HEK293 (cell line): ENCODE results near the gene BRPF1.
A peak's percentile ranks its signal among the peaks of the same experiment; 100 is the strongest.

Experiments used
- HOXC10 ChIP-seq: sonication (generic); formaldehyde crosslinking; IDR thresholded peaks from 2 replicates; pipeline ENCODE4 v1.8.1; 2023; ENCODE audit warnings: mild to moderate bottlenecking, missing genetic modification reagents
- KLF10 ChIP-seq: fragments of 450-650 bp; IDR thresholded peaks from 2 replicates; pipeline ENCODE4 v1.5.1; 2018; ENCODE audit warnings: missing biosample characterization, mild to moderate bottlenecking, missing genetic modification characterization
- SP2 ChIP-seq: fragments of 450-650 bp; formaldehyde crosslinking; IDR thresholded peaks from 2 replicates; pipeline ENCODE4 v1.5.1; 2016; ENCODE audit warnings: missing biosample characterization, missing genetic modification characterization
- ZFHX2 ChIP-seq: fragments of 450-650 bp; formaldehyde crosslinking; conservative IDR thresholded peaks from 2 replicates; pipeline ENCODE4 v1.5.1; 2016; ENCODE audit warnings: missing biosample characterization, missing genetic modification characterization
- ZNF146 ChIP-seq: fragments of 450-650 bp; formaldehyde crosslinking; IDR thresholded peaks from 2 replicates; pipeline ENCODE4 v1.5.1; 2016; ENCODE audit warnings: missing biosample characterization, missing genetic modification characterization
- ZNF169 ChIP-seq: fragments of 450-650 bp; formaldehyde crosslinking; IDR thresholded peaks from 2 replicates; pipeline ENCODE4 v1.5.1; 2016; ENCODE audit warnings: missing biosample characterization, missing genetic modification characterization
- ZNF221 ChIP-seq: fragments of 450-650 bp; formaldehyde crosslinking; IDR thresholded peaks from 2 replicates; pipeline ENCODE4 v1.5.1; 2017; ENCODE audit warnings: missing biosample characterization, missing genetic modification characterization, borderline replicate concordance
- ZNF23 ChIP-seq: fragments of 450-650 bp; formaldehyde crosslinking; IDR thresholded peaks from 2 replicates; pipeline ENCODE4 v1.5.1; 2016; ENCODE audit warnings: missing biosample characterization, missing genetic modification characterization, borderline replicate concordance
- ZNF341 ChIP-seq: fragments of 450-650 bp; formaldehyde crosslinking; IDR thresholded peaks from 2 replicates; pipeline ENCODE4; 2016; ENCODE audit warnings: low read depth, missing biosample characterization, missing genetic modification characterization
- ZNF555 ChIP-seq: fragments of 450-650 bp; formaldehyde crosslinking; conservative IDR thresholded peaks from 2 replicates; pipeline ENCODE4 v1.5.1; 2017; ENCODE audit warnings: missing biosample characterization, mild to moderate bottlenecking, missing genetic modification characterization, inconsistent platforms
- ZNF670 ChIP-seq: fragments of 450-650 bp; formaldehyde crosslinking; IDR thresholded peaks from 2 replicates; pipeline ENCODE4 v1.5.1; 2016; ENCODE audit warnings: missing biosample characterization, missing genetic modification characterization, low read depth
- ZNF707 ChIP-seq: fragments of 450-650 bp; formaldehyde crosslinking; IDR thresholded peaks from 2 replicates; pipeline ENCODE4 v1.5.1; 2016; ENCODE audit warnings: missing biosample characterization, missing genetic modification characterization
- ZNF76 ChIP-seq: fragments of 450-650 bp; formaldehyde crosslinking; IDR thresholded peaks from 2 replicates; pipeline ENCODE4; 2016; ENCODE audit warnings: low read depth, missing biosample characterization, missing genetic modification characterization, borderline replicate concordance
- ZNF785 ChIP-seq: fragments of 450-650 bp; formaldehyde crosslinking; IDR thresholded peaks from 2 replicates; pipeline ENCODE4 v1.5.1; 2016; ENCODE audit warnings: missing biosample characterization, missing genetic modification characterization
- ZSCAN30 ChIP-seq: fragments of 450-650 bp; IDR thresholded peaks from 2 replicates; pipeline ENCODE4 v1.5.1; 2018; ENCODE audit warnings: missing biosample characterization, mild to moderate bottlenecking, missing genetic modification characterization, moderate library complexity
- ZXDB ChIP-seq: fragments of 450-650 bp; formaldehyde crosslinking; IDR thresholded peaks from 2 replicates; pipeline ENCODE4 v1.5.1; 2016; ENCODE audit warnings: missing biosample characterization, missing genetic modification characterization
- TF ChIP-seq, protein P1 (sequence below): fragments of 450-650 bp; formaldehyde crosslinking; IDR thresholded peaks from 2 replicates; pipeline ENCODE4 v1.5.1; 2016; ENCODE audit warnings: missing biosample characterization, missing genetic modification characterization
- TF ChIP-seq, protein P2 (sequence below): fragments of 450-650 bp; formaldehyde crosslinking; IDR thresholded peaks from 2 replicates; pipeline ENCODE4 v1.5.1; 2017; ENCODE audit warnings: missing biosample characterization, missing genetic modification characterization
- TF ChIP-seq, protein P3 (sequence below): fragments of 450-650 bp; IDR thresholded peaks from 2 replicates; pipeline ENCODE4 v1.5.1; 2018; ENCODE audit warnings: missing biosample characterization, mild to moderate bottlenecking, missing genetic modification characterization
- TF ChIP-seq, protein P4 (sequence below): fragments of 450-650 bp; IDR thresholded peaks from 2 replicates; pipeline ENCODE4 v1.5.1; 2018; ENCODE audit warnings: missing biosample characterization, missing genetic modification characterization
- TF ChIP-seq, protein P5 (sequence below): fragments of 450-650 bp; formaldehyde crosslinking; IDR thresholded peaks from 2 replicates; pipeline ENCODE4 v1.5.1; 2017; ENCODE audit warnings: missing biosample characterization, missing genetic modification characterization
- TF ChIP-seq, protein P6 (sequence below): fragments of 450-650 bp; formaldehyde crosslinking; IDR thresholded peaks from 2 replicates; pipeline ENCODE4 v1.5.1; 2016; ENCODE audit warnings: missing biosample characterization, missing genetic modification characterization
- TF ChIP-seq, protein P7 (sequence below): fragments of 450-650 bp; formaldehyde crosslinking; IDR thresholded peaks from 2 replicates; pipeline ENCODE4 v1.5.1; 2016; ENCODE audit warnings: missing biosample characterization, missing genetic modification characterization
- TF ChIP-seq, protein P8 (sequence below): sonication (generic); formaldehyde crosslinking; IDR thresholded peaks from 2 replicates; pipeline ENCODE4 v1.8.1; 2022; ENCODE audit warnings: mild to moderate bottlenecking, moderate library complexity, missing genetic modification reagents
- TF ChIP-seq, protein P9 (sequence below): fragments of 450-650 bp; formaldehyde crosslinking; IDR thresholded peaks from 2 replicates; pipeline ENCODE4 v1.5.1; 2016; ENCODE audit warnings: missing biosample characterization, missing genetic modification characterization, borderline replicate concordance

BRPF1 gene

DNA sequence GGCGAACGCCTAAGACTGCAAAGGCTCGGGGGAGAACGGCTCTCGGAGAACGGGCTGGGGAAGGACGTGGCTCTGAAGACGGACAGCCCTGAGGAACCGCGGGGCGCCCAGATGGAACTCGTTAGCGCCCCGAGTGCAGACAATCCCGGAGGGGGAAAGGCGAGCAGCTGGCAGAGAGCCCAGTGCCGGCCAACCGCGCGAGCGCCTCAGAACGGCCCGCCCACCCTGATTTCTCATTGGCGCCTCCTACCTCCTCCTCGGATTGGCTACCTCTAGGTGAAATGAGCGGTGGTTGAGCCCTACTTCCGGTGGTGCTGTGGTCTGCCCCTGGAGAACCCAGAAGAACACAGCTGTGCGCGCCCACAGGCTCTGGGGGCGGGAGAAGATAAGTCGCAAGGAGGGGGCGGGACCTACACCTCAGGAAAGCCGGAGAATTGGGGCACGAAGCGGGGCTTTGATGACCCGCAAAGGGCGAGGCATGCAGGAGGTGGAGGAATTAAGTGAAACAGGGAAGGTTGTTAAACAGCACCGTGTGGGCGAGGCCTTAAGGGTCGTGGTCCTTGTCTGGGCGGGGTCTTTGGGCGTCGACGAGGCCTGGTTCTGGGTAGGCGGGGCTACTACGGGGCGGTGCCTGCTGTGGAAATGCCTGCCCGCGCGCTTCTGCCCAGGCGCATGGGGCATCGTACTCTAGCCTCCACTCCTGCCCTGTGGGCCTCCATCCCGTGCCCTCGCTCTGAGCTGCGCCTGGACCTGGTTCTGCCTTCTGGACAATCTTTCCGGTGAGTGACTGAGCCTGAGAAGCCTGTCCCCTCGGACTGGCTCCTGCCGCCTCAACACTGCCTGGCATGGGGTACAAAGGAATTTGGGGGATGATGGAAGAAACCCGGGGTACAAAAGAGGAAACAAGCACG lies 18.4 kb downstream of the BRPF1 start, which contains the start of gene OGG1 (continued):
- TF ChIP-seq ZXDB, result peak; percentile 100
- no peak for TF ChIP-seq ZNF670 (tag by site-specific recombination)
- TF ChIP-seq, protein P1, sequence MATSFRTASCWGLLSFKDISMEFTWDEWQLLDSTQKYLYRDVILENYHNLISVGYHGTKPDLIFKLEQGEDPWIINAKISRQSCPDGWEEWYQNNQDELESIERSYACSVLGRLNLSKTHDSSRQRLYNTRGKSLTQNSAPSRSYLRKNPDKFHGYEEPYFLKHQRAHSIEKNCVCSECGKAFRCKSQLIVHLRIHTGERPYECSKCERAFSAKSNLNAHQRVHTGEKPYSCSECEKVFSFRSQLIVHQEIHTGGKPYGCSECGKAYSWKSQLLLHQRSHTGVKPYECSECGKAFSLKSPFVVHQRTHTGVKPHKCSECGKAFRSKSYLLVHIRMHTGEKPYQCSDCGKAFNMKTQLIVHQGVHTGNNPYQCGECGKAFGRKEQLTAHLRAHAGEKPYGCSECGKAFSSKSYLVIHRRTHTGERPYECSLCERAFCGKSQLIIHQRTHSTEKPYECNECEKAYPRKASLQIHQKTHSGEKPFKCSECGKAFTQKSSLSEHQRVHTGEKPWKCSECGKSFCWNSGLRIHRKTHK (tag by site-specific recombination), result no peak
- TF ChIP-seq ZNF146, result no peak
- no peak for TF ChIP-seq ZNF169 (tag by site-specific recombination)
- TF ChIP-seq ZFHX2 (tag by site-specific recombination), result peak; percentile 99
- TF ChIP-seq, protein P2, sequence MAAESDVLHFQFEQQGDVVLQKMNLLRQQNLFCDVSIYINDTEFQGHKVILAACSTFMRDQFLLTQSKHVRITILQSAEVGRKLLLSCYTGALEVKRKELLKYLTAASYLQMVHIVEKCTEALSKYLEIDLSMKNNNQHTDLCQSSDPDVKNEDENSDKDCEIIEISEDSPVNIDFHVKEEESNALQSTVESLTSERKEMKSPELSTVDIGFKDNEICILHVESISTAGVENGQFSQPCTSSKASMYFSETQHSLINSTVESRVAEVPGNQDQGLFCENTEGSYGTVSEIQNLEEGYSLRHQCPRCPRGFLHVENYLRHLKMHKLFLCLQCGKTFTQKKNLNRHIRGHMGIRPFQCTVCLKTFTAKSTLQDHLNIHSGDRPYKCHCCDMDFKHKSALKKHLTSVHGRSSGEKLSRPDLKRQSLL, result peak; percentile 69
- TF ChIP-seq, protein P3, sequence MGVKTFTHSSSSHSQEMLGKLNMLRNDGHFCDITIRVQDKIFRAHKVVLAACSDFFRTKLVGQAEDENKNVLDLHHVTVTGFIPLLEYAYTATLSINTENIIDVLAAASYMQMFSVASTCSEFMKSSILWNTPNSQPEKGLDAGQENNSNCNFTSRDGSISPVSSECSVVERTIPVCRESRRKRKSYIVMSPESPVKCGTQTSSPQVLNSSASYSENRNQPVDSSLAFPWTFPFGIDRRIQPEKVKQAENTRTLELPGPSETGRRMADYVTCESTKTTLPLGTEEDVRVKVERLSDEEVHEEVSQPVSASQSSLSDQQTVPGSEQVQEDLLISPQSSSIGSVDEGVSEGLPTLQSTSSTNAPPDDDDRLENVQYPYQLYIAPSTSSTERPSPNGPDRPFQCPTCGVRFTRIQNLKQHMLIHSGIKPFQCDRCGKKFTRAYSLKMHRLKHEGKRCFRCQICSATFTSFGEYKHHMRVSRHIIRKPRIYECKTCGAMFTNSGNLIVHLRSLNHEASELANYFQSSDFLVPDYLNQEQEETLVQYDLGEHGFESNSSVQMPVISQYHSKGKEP (tag by site-specific recombination), result no peak
- no peak for TF ChIP-seq ZNF707 (tag by site-specific recombination)
- TF ChIP-seq ZSCAN30 (tag by site-specific recombination), result peak; percentile 56; the same call in 1 of the 2 replicates
- TF ChIP-seq, protein P4, sequence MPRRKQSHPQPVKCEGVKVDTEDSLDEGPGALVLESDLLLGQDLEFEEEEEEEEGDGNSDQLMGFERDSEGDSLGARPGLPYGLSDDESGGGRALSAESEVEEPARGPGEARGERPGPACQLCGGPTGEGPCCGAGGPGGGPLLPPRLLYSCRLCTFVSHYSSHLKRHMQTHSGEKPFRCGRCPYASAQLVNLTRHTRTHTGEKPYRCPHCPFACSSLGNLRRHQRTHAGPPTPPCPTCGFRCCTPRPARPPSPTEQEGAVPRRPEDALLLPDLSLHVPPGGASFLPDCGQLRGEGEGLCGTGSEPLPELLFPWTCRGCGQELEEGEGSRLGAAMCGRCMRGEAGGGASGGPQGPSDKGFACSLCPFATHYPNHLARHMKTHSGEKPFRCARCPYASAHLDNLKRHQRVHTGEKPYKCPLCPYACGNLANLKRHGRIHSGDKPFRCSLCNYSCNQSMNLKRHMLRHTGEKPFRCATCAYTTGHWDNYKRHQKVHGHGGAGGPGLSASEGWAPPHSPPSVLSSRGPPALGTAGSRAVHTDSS (tag by site-specific recombination), result no peak
- TF ChIP-seq ZNF23 (tag by site-specific recombination), result no peak
- TF ChIP-seq, protein P5, sequence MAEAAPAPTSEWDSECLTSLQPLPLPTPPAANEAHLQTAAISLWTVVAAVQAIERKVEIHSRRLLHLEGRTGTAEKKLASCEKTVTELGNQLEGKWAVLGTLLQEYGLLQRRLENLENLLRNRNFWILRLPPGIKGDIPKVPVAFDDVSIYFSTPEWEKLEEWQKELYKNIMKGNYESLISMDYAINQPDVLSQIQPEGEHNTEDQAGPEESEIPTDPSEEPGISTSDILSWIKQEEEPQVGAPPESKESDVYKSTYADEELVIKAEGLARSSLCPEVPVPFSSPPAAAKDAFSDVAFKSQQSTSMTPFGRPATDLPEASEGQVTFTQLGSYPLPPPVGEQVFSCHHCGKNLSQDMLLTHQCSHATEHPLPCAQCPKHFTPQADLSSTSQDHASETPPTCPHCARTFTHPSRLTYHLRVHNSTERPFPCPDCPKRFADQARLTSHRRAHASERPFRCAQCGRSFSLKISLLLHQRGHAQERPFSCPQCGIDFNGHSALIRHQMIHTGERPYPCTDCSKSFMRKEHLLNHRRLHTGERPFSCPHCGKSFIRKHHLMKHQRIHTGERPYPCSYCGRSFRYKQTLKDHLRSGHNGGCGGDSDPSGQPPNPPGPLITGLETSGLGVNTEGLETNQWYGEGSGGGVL (tag by site-specific recombination), result peak; percentile 91
- no peak for TF ChIP-seq ZNF221 (tag by site-specific recombination)
- TF ChIP-seq, protein P6, sequence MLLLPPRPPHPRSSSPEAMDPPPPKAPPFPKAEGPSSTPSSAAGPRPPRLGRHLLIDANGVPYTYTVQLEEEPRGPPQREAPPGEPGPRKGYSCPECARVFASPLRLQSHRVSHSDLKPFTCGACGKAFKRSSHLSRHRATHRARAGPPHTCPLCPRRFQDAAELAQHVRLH (tag by site-specific recombination), result peak; percentile 97
- TF ChIP-seq, protein P7, sequence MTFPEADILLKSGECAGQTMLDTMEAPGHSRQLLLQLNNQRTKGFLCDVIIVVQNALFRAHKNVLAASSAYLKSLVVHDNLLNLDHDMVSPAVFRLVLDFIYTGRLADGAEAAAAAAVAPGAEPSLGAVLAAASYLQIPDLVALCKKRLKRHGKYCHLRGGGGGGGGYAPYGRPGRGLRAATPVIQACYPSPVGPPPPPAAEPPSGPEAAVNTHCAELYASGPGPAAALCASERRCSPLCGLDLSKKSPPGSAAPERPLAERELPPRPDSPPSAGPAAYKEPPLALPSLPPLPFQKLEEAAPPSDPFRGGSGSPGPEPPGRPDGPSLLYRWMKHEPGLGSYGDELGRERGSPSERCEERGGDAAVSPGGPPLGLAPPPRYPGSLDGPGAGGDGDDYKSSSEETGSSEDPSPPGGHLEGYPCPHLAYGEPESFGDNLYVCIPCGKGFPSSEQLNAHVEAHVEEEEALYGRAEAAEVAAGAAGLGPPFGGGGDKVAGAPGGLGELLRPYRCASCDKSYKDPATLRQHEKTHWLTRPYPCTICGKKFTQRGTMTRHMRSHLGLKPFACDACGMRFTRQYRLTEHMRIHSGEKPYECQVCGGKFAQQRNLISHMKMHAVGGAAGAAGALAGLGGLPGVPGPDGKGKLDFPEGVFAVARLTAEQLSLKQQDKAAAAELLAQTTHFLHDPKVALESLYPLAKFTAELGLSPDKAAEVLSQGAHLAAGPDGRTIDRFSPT (tag by site-specific recombination), result peak; percentile 94
- TF ChIP-seq, protein P8, sequence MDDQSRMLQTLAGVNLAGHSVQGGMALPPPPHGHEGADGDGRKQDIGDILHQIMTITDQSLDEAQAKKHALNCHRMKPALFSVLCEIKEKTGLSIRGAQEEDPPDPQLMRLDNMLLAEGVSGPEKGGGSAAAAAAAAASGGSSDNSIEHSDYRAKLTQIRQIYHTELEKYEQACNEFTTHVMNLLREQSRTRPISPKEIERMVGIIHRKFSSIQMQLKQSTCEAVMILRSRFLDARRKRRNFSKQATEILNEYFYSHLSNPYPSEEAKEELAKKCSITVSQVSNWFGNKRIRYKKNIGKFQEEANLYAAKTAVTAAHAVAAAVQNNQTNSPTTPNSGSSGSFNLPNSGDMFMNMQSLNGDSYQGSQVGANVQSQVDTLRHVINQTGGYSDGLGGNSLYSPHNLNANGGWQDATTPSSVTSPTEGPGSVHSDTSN, result no peak
- TF ChIP-seq, protein P9, sequence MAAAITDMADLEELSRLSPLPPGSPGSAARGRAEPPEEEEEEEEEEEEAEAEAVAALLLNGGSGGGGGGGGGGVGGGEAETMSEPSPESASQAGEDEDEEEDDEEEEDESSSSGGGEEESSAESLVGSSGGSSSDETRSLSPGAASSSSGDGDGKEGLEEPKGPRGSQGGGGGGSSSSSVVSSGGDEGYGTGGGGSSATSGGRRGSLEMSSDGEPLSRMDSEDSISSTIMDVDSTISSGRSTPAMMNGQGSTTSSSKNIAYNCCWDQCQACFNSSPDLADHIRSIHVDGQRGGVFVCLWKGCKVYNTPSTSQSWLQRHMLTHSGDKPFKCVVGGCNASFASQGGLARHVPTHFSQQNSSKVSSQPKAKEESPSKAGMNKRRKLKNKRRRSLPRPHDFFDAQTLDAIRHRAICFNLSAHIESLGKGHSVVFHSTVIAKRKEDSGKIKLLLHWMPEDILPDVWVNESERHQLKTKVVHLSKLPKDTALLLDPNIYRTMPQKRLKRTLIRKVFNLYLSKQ (tag by site-specific recombination), result no peak
- no peak for TF ChIP-seq HOXC10 (CRISPR knock-in tag)
- peak; percentile 95 for TF ChIP-seq ZNF341 (tag by site-specific recombination)
- no peak for TF ChIP-seq ZNF555 (tag by site-specific recombination)
- no peak for TF ChIP-seq ZNF785 (tag by site-specific recombination)
- peak; percentile 97 for TF ChIP-seq SP2 (tag by site-specific recombination)
- peak; percentile 28; the same call in 1 of the 2 replicates for TF ChIP-seq ZNF76 (tag by site-specific recombination)
- TF ChIP-seq KLF10, result peak; percentile 89
